ENCODE data around the gene BICDL1.
A peak's percentile ranks its signal among the peaks of the same experiment; 100 is the strongest.

Gene BICDL1

DNA sequence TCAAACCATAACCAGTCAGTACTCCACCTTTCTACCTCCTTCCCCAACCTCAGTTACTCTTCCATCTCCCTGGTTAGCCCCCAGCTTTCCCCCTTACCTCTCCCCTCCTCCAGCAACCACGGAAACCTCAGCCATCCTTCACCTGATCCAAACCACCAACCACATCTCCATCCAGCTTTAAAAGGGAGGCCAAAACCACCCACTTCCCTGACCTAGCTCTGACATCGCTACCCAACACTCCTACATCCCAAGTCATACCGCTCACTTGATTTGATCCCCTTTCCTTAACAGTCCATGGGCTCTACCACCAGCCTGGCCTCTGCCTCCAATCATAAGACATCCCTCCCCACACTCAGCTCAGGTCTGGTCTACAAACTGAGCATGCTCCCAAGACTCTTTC lies 126.0 kb downstream of the BICDL1 start:
- peak overlapping the region; percentile 96 for H3K4me3 ChIP-seq (ENCODE audit: control insufficient read depth, low read depth, low read length)
- TF ChIP-seq, protein P1, sequence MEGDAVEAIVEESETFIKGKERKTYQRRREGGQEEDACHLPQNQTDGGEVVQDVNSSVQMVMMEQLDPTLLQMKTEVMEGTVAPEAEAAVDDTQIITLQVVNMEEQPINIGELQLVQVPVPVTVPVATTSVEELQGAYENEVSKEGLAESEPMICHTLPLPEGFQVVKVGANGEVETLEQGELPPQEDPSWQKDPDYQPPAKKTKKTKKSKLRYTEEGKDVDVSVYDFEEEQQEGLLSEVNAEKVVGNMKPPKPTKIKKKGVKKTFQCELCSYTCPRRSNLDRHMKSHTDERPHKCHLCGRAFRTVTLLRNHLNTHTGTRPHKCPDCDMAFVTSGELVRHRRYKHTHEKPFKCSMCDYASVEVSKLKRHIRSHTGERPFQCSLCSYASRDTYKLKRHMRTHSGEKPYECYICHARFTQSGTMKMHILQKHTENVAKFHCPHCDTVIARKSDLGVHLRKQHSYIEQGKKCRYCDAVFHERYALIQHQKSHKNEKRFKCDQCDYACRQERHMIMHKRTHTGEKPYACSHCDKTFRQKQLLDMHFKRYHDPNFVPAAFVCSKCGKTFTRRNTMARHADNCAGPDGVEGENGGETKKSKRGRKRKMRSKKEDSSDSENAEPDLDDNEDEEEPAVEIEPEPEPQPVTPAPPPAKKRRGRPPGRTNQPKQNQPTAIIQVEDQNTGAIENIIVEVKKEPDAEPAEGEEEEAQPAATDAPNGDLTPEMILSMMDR (IDR thresholded peaks at IDR 0.05; ENCODE audit: control insufficient read depth, insufficient read depth, low read depth, low read length, missing control alignments): no peak
- no peak for DNase-seq (ENCODE audit: low read depth)

DNA sequence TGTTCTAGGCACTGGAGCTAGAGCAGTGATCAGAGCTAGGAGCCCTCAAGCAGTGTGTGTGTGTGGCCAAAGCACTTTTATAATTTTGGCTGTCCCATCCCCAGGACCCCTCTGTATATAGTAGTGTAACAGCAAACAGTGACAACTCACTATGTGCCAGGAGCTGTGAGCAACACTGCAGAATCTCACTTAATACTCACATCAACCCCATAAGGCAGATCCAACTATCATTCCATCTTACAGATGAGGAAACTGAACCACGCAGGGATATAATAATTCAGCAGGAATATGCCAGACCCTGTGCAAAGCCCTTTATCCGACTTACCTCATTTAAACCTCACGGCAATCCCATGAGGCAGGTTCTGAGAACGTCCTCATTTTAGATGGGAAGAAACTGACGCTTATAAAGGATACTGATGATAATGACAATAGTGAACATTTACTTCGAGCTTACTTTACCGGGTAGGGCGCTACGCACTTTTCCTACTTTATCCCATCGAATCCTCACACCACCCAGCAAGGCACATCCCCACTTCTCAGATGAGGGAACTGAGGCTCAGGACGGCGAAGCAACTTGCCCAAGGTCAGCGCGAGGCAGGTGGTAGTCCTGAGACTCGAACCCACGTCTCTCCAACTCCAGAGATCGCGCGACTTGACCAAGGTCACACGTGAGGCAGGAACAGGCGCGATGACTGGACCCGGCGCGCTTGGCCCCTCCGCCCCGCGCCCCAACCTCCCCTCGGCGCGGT lies 126.8 kb downstream of the BICDL1 start:
- H3K4me3 ChIP-seq (ENCODE audit: control insufficient read depth, low read depth, low read length): peak overlapping the region; percentile 96
- TF ChIP-seq, protein P1 (IDR thresholded peaks at IDR 0.05; ENCODE audit: control insufficient read depth, insufficient read depth, low read depth, low read length, missing control alignments): no peak
- no peak for DNase-seq (ENCODE audit: low read depth)

DNA sequence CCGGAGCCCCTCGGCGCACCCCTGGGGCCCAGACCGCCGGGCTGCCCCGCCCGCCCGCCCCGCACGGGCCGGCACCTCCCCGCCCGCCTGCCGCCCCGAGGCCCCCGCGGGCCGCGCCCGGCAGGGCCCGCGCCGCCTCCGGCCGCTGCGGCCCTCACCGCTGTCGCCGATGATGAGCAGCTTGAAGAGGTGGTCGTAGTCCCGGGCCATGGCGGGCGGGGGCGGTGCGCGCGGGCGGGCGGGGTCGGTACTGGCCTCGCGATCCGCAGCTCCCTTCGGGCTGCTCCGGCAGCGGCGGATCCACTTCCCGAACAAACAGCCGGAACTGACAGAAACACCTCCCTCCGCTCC lies 127.4 kb downstream of the BICDL1 start, which contains the start of gene RAB35:
RAB35 (minus strand) TSS at position 313 of the 351 bp plus-strand sequence; CDS start at position 210, 103 bp downstream.
- DNase-seq (ENCODE audit: low read depth): no peak
- TF ChIP-seq, protein P1 (IDR thresholded peaks at IDR 0.05; ENCODE audit: control insufficient read depth, insufficient read depth, low read depth, low read length, missing control alignments): no peak
- peak within 1 kb of the TSS; percentile 96 for H3K4me3 ChIP-seq (ENCODE audit: control insufficient read depth, low read depth, low read length)

DNA sequence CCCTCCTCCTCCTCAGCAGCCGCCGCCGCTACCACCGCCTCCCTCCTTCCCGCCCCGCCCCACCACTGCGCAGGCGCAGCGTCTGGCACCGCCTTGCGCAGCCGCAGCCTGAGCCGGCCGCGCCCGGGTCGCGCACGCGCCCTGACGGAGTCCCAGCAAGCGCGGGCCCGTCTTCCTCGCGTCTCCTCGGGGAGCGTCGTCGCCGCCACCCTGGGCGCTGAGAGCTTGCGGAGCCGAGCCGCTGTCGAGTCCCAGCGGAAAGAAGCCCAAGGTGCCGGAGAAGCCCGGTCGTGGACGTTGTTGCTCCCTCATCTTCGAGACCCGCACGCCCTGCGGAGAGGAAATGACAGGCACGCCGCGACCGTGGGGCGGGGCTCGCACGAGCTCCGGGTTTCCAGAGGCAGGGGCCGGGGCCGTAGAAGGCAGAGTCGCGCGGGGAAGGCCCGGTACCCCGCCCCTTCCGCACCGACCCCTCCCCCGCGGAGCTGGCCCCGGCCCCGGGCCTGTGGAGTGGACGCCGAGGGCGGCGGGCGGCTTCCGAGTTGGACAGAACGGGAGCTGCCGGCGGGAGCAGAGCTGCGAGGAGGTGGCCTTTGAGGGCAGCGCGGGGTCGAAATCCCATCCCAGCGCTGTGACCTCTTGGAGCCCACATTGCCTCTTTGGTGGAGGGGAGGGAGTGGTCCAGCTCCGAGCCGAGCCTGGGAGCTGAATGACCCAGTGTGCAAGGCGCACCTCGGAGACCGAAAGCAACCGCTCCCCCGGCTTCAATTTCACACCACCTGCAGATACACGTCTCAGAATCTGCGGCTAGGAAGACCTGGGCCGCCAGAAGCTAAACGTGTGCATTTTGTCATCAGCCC lies 128.0 kb downstream of the BICDL1 start:
- peak; percentile 46 for DNase-seq (ENCODE audit: low read depth)
- TF ChIP-seq, protein P1 (IDR thresholded peaks at IDR 0.05; ENCODE audit: control insufficient read depth, insufficient read depth, low read depth, low read length, missing control alignments): no peak
- H3K4me3 ChIP-seq (ENCODE audit: control insufficient read depth, low read depth, low read length): peak overlapping the region; percentile 96

DNA sequence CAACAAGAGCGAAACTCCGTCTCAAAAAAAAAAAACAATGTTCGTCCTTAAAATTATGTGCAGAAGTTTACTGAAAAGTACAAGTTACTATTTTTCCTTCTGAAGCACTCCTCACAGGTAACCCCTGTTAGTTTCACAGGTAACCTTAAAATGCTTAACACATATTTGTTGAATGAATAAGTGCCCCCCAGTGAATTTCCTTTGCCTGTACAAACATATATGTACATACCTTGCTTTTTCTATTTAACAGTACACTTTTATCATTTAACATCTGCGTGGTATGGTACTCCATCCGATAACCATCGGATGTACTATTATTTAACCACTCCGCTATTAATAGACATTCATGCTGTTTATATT lies 128.9 kb downstream of the BICDL1 start:
- TF ChIP-seq, protein P1 (IDR thresholded peaks at IDR 0.05; ENCODE audit: control insufficient read depth, insufficient read depth, low read depth, low read length, missing control alignments): no peak
- peak overlapping the region; percentile 96 for H3K4me3 ChIP-seq (ENCODE audit: control insufficient read depth, low read depth, low read length)
- DNase-seq (ENCODE audit: low read depth): no peak

DNA sequence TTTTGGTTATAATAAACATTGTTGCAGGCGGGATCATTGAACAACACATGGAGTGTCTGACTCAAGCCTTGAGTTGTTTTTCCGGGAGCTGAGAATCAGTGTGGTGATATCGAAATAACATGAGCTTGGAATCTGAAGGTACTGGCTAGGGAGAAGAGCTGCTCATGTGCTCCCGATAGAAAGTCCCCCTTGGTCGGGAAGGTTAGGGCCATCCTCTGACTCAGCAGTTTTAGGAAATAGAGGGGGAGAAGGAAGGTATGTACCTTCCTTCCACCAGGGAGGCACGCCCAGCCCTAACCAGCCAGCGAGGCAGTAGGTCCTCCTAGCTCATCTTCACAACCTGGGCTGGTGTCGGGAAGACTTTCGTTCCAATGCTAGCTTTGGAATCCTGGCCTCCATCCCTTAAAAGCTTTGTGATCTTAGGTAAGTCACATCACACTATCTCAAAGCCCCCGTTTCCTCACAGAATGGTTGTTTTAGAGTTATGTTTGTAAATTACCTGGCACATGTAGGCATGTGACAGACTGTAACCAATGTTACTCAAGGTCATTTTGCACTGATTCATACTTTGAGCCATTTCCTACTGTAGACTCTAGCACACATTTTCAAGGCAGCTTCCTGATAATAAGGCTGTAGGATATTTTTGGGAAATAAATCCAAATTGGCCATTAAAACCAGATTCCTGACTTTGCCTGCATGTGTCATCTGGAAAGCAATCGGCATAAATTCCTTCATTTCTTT lies 129.5 kb downstream of the BICDL1 start:
- TF ChIP-seq, protein P1 (IDR thresholded peaks at IDR 0.05; ENCODE audit: control insufficient read depth, insufficient read depth, low read depth, low read length, missing control alignments): no peak
- peak overlapping the region; percentile 96 for H3K4me3 ChIP-seq (ENCODE audit: control insufficient read depth, low read depth, low read length)
- peak; percentile 59 for DNase-seq (ENCODE audit: low read depth)
